HepG2 (cell line): ENCODE data around the gene AHCTF1. TPM values are rescaled to one million over a fixed set of nuclear protein-coding genes. Genes with fewer than 3 reads are reported as not detected.

Experiments used
- AGO1 ChIP-seq: fragments of 200-400 bp; formaldehyde crosslinking; IDR thresholded peaks from 2 replicates; pipeline ENCODE4 v1.6.1; 2017; ENCODE audit warnings: mild to moderate bottlenecking, low read depth, low read length, moderate library complexity; ENCODE audit not compliant: poor library complexity, severe bottlenecking
- BRCA1 ChIP-seq: sonication (generic); formaldehyde crosslinking; IDR thresholded peaks from 2 replicates; pipeline ENCODE4 v1.4.0; 2020; ENCODE audit warnings: missing genetic modification reagents
- CENPT ChIP-seq: sonication (generic); formaldehyde crosslinking; IDR thresholded peaks from 2 replicates; pipeline ENCODE4 v1.8.0; 2022; ENCODE audit warnings: low read depth, mild to moderate bottlenecking, moderate library complexity, missing genetic modification reagents
- DPF2 ChIP-seq: sonication (generic); formaldehyde crosslinking; IDR thresholded peaks from 2 replicates; pipeline ENCODE4 v1.4.0; 2020; ENCODE audit warnings: mild to moderate bottlenecking, low read depth, missing genetic modification reagents, borderline replicate concordance
- FOSL2 ChIP-seq: sonication (generic); formaldehyde crosslinking; IDR thresholded peaks from 2 replicates; pipeline ENCODE4 v1.4.0; 2020; ENCODE audit warnings: missing genetic modification reagents
- PHB2 ChIP-seq: fragments of 450-650 bp; IDR thresholded peaks from 2 replicates; pipeline ENCODE4 v1.6.1; 2018; ENCODE audit not compliant: partially characterized antibody
- RARA ChIP-seq: IDR thresholded peaks from 2 replicates; pipeline ENCODE4 v1.6.1; 2016; ENCODE audit warnings: missing genetic modification reagents, missing compliant biosample characterization
- SETDB1 ChIP-seq: sonication (generic); formaldehyde crosslinking; IDR thresholded peaks from 2 replicates; pipeline ENCODE4 v1.5.1; 2020; ENCODE audit warnings: missing genetic modification reagents, mild to moderate bottlenecking, borderline replicate concordance
- TBX3 ChIP-seq: fragments of 450-650 bp; IDR thresholded peaks from 2 replicates; pipeline ENCODE4 v1.6.1; 2017; ENCODE audit warnings: antibody characterized with exemption, mild to moderate bottlenecking, inconsistent platforms, borderline replicate concordance
- TSC22D2 ChIP-seq: sonication (generic); formaldehyde crosslinking; IDR thresholded peaks from 2 replicates; pipeline ENCODE4 v1.5.1; 2020; ENCODE audit warnings: missing genetic modification reagents, mild to moderate bottlenecking, borderline replicate concordance
- ZFYVE20 ChIP-seq: sonication (generic); formaldehyde crosslinking; IDR thresholded peaks from 2 replicates; pipeline ENCODE4 v1.8.0; 2023; ENCODE audit warnings: low read depth, mild to moderate bottlenecking, moderate library complexity, missing genetic modification reagents, borderline replicate concordance
- ZNF24 ChIP-seq: fragments of 450-650 bp; IDR thresholded peaks from 2 replicates; pipeline ENCODE4 v1.6.1; 2017; ENCODE audit warnings: antibody characterized with exemption, mild to moderate bottlenecking
- ZNF441 ChIP-seq: sonication (generic); formaldehyde crosslinking; IDR thresholded peaks from 2 replicates; pipeline ENCODE4 v1.7.0; 2021; ENCODE audit warnings: missing genetic modification reagents, borderline replicate concordance
- ZNF7 ChIP-seq: IDR thresholded peaks from 2 replicates; pipeline ENCODE4 v1.6.1; 2016; ENCODE audit warnings: missing biosample characterization, missing genetic modification reagents
- ZNF709 ChIP-seq: sonication (generic); formaldehyde crosslinking; IDR thresholded peaks from 2 replicates; pipeline ENCODE4 v1.5.0; 2020; ENCODE audit warnings: mild to moderate bottlenecking, missing genetic modification reagents
- polyA plus RNA-seq, 8 experiments: library from polyadenylated mRNA; depleted of rRNA in 3 of 8; stranded (reverse) in 7 of 8; unstranded in 1 of 8; fragments of >200 nt; fragmentation: Illumina TruSeq in 4 of 8; extraction: Trizol in 4 of 8; gene quantifications; 2 replicates each; pipeline versions ENCODE4 v1.2.1 to v1.2.3, GENCODE V29; 2011 to 2016; ENCODE audit warnings: low read depth in 4 of 8, missing spikeins in 1 of 8, mixed read lengths in 1 of 8; ENCODE audit not compliant: insufficient read depth in 1 of 8
- total RNA-seq, 5 experiments: library from RNA; depleted of rRNA; stranded (reverse); fragments of >200 nt; fragmentation: Illumina TruSeq; extraction: Trizol; gene quantifications; 2 replicates each; pipeline ENCODE4 v1.2.3, GENCODE V29; 2016; ENCODE audit warnings: low read depth in 1 of 5
- TF ChIP-seq, protein P1 (sequence below), 2 experiments: fragments of 450-650 bp in 1 of 2; sonication (generic) in 1 of 2; formaldehyde crosslinking; IDR thresholded peaks; 2 replicates each; pipeline versions ENCODE4 v1.5.0 to v1.8.0; 2020 to 2022; ENCODE audit warnings: mild to moderate bottlenecking in 1 of 2, missing genetic modification reagents in 1 of 2
- TF ChIP-seq, protein P2 (sequence below): sonication (generic); formaldehyde crosslinking; IDR thresholded peaks from 2 replicates; pipeline ENCODE4 v1.8.1; 2023; ENCODE audit warnings: missing genetic modification reagents, mild to moderate bottlenecking, borderline replicate concordance
- TF ChIP-seq, protein P3 (sequence below): sonication (generic); formaldehyde crosslinking; IDR thresholded peaks from 2 replicates; pipeline ENCODE4 v1.4.0; 2020; ENCODE audit warnings: mild to moderate bottlenecking, low read depth, missing genetic modification reagents
- TF ChIP-seq, protein P4 (sequence below): sonication (generic); formaldehyde crosslinking; IDR thresholded peaks from 2 replicates; pipeline ENCODE4 v1.4.0; 2020; ENCODE audit warnings: low read depth, mild to moderate bottlenecking, missing genetic modification reagents
- TF ChIP-seq, protein P5 (sequence below): sonication (generic); formaldehyde crosslinking; IDR thresholded peaks from 2 replicates; pipeline ENCODE4 v1.4.0; 2020; ENCODE audit warnings: mild to moderate bottlenecking, missing genetic modification reagents
- TF ChIP-seq, protein P6 (sequence below): sonication (generic); formaldehyde crosslinking; IDR thresholded peaks from 2 replicates; pipeline ENCODE4 v1.8.1; 2023; ENCODE audit warnings: mild to moderate bottlenecking, inconsistent platforms, moderate library complexity, missing genetic modification reagents, borderline replicate concordance

AHCTF1 gene
- total and polyA plus RNA-seq, 2 of the 13 experiments (the other 11 are each of a cell fraction or from before 2014, with no cell fraction given) = 16.6 to 45.9 TPM

DNA sequence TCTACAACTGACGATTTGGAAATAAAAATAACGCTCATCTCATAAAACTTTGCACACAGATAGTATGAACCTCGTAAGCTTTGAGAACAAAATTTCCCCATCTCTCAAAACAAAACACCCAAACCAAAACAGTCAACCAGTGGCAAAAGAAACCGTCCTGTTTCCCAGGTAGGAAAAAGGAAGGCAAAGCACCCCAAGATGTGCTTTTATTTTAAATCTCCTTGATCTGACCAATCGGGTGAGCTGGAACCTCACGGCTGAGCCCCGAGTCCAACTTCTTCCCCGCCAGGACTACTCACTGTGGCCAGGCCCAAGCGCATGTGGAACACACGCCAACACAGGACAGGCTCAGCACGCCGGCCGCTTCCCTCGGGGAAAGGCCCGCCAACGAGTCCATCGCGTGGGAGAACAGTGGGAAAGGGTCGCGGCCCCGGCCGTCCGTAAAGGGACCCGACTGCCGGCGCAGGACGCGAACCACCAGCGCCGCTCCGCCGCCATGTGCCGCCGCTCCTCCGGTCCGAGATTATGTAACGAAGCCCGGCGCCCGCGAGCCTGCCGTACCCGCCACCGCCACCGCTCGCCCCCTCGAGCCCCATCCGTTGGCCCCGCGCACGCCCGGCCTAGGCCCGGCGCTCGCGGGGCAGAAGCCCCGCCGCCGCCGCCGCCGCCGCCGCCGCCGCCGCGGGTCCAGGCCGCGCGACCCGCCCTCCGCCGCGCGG lies 759 bp downstream of the AHCTF1 start (continued):
- TF ChIP-seq, protein P1, sequence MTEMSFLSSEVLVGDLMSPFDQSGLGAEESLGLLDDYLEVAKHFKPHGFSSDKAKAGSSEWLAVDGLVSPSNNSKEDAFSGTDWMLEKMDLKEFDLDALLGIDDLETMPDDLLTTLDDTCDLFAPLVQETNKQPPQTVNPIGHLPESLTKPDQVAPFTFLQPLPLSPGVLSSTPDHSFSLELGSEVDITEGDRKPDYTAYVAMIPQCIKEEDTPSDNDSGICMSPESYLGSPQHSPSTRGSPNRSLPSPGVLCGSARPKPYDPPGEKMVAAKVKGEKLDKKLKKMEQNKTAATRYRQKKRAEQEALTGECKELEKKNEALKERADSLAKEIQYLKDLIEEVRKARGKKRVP (CRISPR knock-in tag; IDR thresholded peaks at IDR 0.05) = no peak
- TF ChIP-seq BRCA1 (CRISPR knock-in tag) (no peak), TBX3 (no peak), AGO1 (peak; percentile 1), DPF2 (CRISPR knock-in tag) (no peak), PHB2 (no peak), CENPT (CRISPR knock-in tag) (no peak), ZNF7 (CRISPR knock-in tag) (no peak), ZNF24 (no peak), TSC22D2 (CRISPR knock-in tag) (no peak), ZNF709 (CRISPR knock-in tag) (no peak), RARA (CRISPR knock-in tag) (0 out of 2 replicates have a peak, but pooled peaks have one; percentile 35), ZNF441 (CRISPR knock-in tag) (peak; percentile 34; the same call in 1 of the 2 replicates), FOSL2 (CRISPR knock-in tag) (0 out of 2 replicates have a peak, but pooled peaks have one; percentile 26), SETDB1 (no peak), ZFYVE20 (CRISPR knock-in tag) (0 out of 2 replicates have a peak, but pooled peaks have one; percentile 60)
- TF ChIP-seq, protein P2, sequence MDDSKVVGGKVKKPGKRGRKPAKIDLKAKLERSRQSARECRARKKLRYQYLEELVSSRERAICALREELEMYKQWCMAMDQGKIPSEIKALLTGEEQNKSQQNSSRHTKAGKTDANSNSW (CRISPR knock-in tag) = no peak
- TF ChIP-seq, protein P3, sequence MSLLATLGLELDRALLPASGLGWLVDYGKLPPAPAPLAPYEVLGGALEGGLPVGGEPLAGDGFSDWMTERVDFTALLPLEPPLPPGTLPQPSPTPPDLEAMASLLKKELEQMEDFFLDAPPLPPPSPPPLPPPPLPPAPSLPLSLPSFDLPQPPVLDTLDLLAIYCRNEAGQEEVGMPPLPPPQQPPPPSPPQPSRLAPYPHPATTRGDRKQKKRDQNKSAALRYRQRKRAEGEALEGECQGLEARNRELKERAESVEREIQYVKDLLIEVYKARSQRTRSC (CRISPR knock-in tag) = no peak
- TF ChIP-seq, protein P4, sequence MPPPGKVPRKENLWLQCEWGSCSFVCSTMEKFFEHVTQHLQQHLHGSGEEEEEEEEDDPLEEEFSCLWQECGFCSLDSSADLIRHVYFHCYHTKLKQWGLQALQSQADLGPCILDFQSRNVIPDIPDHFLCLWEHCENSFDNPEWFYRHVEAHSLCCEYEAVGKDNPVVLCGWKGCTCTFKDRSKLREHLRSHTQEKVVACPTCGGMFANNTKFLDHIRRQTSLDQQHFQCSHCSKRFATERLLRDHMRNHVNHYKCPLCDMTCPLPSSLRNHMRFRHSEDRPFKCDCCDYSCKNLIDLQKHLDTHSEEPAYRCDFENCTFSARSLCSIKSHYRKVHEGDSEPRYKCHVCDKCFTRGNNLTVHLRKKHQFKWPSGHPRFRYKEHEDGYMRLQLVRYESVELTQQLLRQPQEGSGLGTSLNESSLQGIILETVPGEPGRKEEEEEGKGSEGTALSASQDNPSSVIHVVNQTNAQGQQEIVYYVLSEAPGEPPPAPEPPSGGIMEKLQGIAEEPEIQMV (CRISPR knock-in tag) = 0 out of 2 replicates have a peak, but pooled peaks have one; percentile 2
- TF ChIP-seq, protein P5, sequence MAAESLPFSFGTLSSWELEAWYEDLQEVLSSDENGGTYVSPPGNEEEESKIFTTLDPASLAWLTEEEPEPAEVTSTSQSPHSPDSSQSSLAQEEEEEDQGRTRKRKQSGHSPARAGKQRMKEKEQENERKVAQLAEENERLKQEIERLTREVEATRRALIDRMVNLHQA (CRISPR knock-in tag) = no peak
- TF ChIP-seq, protein P6, sequence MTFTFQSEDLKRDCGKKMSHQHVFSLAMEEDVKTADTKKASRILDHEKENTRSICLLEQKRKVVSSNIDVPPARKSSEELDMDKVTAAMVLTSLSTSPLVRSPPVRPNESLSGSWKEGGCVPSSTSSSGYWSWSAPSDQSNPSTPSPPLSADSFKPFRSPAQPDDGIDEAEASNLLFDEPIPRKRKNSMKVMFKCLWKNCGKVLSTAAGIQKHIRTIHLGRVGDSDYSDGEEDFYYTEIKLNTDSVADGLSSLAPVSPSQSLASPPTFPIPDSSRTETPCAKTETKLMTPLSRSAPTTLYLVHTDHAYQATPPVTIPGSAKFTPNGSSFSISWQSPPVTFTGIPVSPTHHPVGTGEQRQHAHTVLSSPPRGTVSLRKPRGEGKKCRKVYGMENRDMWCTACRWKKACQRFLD = no peak
